ENCODE data around the gene ASB8.
A peak's percentile ranks its signal among the peaks of the same experiment; 100 is the strongest.
"Not testable (repeated sequence)": the region's sequence is repeated elsewhere in the genome, so short reads cannot be mapped to it uniquely, and the experiment has no call there.

Gene ASB8

DNA sequence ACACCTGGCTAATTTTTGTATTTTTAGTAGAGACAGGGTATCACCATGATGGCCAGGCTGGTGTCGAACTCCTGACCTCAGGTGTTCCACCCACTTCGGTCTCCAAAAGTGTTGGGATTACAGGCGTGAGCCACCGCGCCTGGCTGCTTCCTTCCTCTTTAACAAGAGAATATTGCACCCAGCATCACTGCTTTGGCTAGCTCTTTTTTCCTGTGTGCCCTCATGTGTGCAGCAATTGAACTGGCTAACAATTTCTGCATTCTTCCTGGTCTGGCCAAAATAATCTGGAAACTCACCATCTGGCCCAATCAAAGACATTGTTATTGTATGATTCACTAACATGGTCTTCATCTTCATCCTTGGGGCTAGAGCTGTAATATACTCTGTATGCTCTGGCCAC lies 2.7 kb upstream of the ASB8 start:
- TF ChIP-seq, protein P1, sequence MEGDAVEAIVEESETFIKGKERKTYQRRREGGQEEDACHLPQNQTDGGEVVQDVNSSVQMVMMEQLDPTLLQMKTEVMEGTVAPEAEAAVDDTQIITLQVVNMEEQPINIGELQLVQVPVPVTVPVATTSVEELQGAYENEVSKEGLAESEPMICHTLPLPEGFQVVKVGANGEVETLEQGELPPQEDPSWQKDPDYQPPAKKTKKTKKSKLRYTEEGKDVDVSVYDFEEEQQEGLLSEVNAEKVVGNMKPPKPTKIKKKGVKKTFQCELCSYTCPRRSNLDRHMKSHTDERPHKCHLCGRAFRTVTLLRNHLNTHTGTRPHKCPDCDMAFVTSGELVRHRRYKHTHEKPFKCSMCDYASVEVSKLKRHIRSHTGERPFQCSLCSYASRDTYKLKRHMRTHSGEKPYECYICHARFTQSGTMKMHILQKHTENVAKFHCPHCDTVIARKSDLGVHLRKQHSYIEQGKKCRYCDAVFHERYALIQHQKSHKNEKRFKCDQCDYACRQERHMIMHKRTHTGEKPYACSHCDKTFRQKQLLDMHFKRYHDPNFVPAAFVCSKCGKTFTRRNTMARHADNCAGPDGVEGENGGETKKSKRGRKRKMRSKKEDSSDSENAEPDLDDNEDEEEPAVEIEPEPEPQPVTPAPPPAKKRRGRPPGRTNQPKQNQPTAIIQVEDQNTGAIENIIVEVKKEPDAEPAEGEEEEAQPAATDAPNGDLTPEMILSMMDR (IDR thresholded peaks at IDR 0.05; ENCODE audit: low read depth, low read length, poor library complexity, severe bottlenecking) = no peak
- TF ChIP-seq EZH2phosphoT487 (IDR thresholded peaks at IDR 0.05; ENCODE audit: borderline replicate concordance, low read length) = no peak
- H3K9me2 ChIP-seq (replicated peaks; ENCODE audit: control insufficient read depth, low read length) = no peaks in the 10 kb centered on the region

GRCh38 chr12:48157889-48158370 lies 615 bp upstream of the ASB8 start:
- Histone ChIP-seq H3K27me3 (ENCODE audit: control insufficient read depth, low read length) (no peaks in the 10 kb centered on the region), H3K27ac (ENCODE audit: low read depth, low read length) (peak overlapping the region; percentile 44), H4K20me1 (ENCODE audit: control insufficient read depth, insufficient read depth, low read depth, low read length) (no peaks in the 10 kb centered on the region)

More for the DNA sequence above, 2.7 kb upstream of the ASB8 start:
- no peak overlapping the region for H3K4me3 ChIP-seq (ENCODE audit: low read length)
- no peak overlapping the region for H3K4me2 ChIP-seq (ENCODE audit: low read length)
- no peaks in the 10 kb centered on the region for H4K20me1 ChIP-seq (ENCODE audit: control insufficient read depth, insufficient read depth, low read depth, low read length)
- H3K27me3 ChIP-seq (ENCODE audit: control insufficient read depth, low read length) = no peaks in the 10 kb centered on the region
- no peak overlapping the region for H3K27ac ChIP-seq (ENCODE audit: low read depth, low read length)
- H3K4me1 ChIP-seq (ENCODE audit: control insufficient read depth, low read length) = peaks cover 21% of the 10 kb centered on the region
- H3F3A ChIP-seq (ENCODE audit: control insufficient read depth, insufficient read depth) = 0 out of 2 replicates have a peak, but pooled peaks cover 2% of the 10 kb centered on the region
- H3K36me3 ChIP-seq (ENCODE audit: control insufficient read depth, low read length) = no peaks in the 10 kb centered on the region
- no peaks in the 10 kb centered on the region for H3K9me3 ChIP-seq (ENCODE audit: control insufficient read depth, insufficient read depth, low read length)
- peaks cover 16% of the 10 kb centered on the region for H3K79me2 ChIP-seq (ENCODE audit: control insufficient read depth, low read length)

GRCh38 chr12:48156652-48157017 lies 680 bp downstream of the ASB8 start:
- Histone ChIP-seq H3K27ac (ENCODE audit: low read depth, low read length) (peak overlapping the region; percentile 51), H3K9me3 (ENCODE audit: control insufficient read depth, insufficient read depth, low read length) (no peaks in the 10 kb centered on the region), H3F3A (ENCODE audit: control insufficient read depth, insufficient read depth) (0 out of 2 replicates have a peak, but pooled peaks cover 7% of the 10 kb centered on the region), H3K4me2 (ENCODE audit: low read length) (peak overlapping the region; percentile 91), H3K79me2 (ENCODE audit: control insufficient read depth, low read length) (peaks cover 25% of the 10 kb centered on the region), H3K27me3 (ENCODE audit: control insufficient read depth, low read length) (no peaks in the 10 kb centered on the region), H4K20me1 (ENCODE audit: control insufficient read depth, insufficient read depth, low read depth, low read length) (no peaks in the 10 kb centered on the region), H3K9me2 (replicated peaks; ENCODE audit: control insufficient read depth, low read length) (no peaks in the 10 kb centered on the region), H3K36me3 (ENCODE audit: control insufficient read depth, low read length) (peaks cover 12% of the 10 kb centered on the region), H3K4me3 (ENCODE audit: low read length) (peak overlapping the region; percentile 83), H3K4me1 (ENCODE audit: control insufficient read depth, low read length) (peaks cover 21% of the 10 kb centered on the region)
- TF ChIP-seq, protein P1 (IDR thresholded peaks at IDR 0.05; ENCODE audit: low read depth, low read length, poor library complexity, severe bottlenecking) = no peak
- TF ChIP-seq EZH2phosphoT487 (IDR thresholded peaks at IDR 0.05; ENCODE audit: borderline replicate concordance, low read length) = no peak

More at GRCh38 chr12:48157889-48158370, 615 bp upstream of the ASB8 start:
- Histone ChIP-seq H3K79me2 (ENCODE audit: control insufficient read depth, low read length) (peaks cover 25% of the 10 kb centered on the region), H3K4me2 (ENCODE audit: low read length) (peak overlapping the region; percentile 91), H3K9me2 (replicated peaks; ENCODE audit: control insufficient read depth, low read length) (no peaks in the 10 kb centered on the region), H3F3A (ENCODE audit: control insufficient read depth, insufficient read depth) (0 out of 2 replicates have a peak, but pooled peaks cover 7% of the 10 kb centered on the region), H3K36me3 (ENCODE audit: control insufficient read depth, low read length) (peaks cover 10% of the 10 kb centered on the region), H3K4me1 (ENCODE audit: control insufficient read depth, low read length) (peaks cover 21% of the 10 kb centered on the region), H3K4me3 (ENCODE audit: low read length) (peak overlapping the region; percentile 83), H3K9me3 (ENCODE audit: control insufficient read depth, insufficient read depth, low read length) (no peaks in the 10 kb centered on the region)
- no peak for TF ChIP-seq EZH2phosphoT487 (IDR thresholded peaks at IDR 0.05; ENCODE audit: borderline replicate concordance, low read length)
- TF ChIP-seq, protein P1 (IDR thresholded peaks at IDR 0.05; ENCODE audit: low read depth, low read length, poor library complexity, severe bottlenecking) = no peak

DNA sequence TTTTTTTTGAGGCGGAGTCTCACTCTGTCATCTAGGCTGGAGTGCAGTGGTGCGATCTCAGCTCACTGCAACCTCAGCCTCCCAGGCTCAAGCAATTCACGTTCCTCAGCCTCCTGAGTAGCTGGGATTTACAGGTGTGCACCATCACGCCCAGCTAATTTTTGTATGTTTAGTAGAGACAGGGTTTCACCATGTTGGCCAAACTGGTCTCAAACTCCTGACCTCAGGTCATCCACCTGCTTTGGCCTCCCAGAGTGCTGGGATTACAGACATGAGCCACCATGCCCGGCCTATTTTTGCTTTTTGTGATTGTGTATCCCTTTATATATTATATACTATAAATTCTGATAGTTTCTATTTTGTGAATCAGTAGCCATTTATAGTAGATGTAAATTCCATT lies 1.5 kb downstream of the ASB8 start:
- H3K4me2 ChIP-seq (ENCODE audit: low read length) = 0 out of 2 replicates have a peak overlapping the region, but pooled peaks have one; percentile 91
- peaks cover 20% of the 10 kb centered on the region for H3K36me3 ChIP-seq (ENCODE audit: control insufficient read depth, low read length)
- not testable (repeated sequence) for H3K9me2 ChIP-seq (replicated peaks; ENCODE audit: control insufficient read depth, low read length); H3K27me3 ChIP-seq (ENCODE audit: control insufficient read depth, low read length); H3K9me3 ChIP-seq (ENCODE audit: control insufficient read depth, insufficient read depth, low read length); H3K27ac ChIP-seq (ENCODE audit: low read depth, low read length); H4K20me1 ChIP-seq (ENCODE audit: control insufficient read depth, insufficient read depth, low read depth, low read length); H3K4me3 ChIP-seq (ENCODE audit: low read length); H3F3A ChIP-seq (ENCODE audit: control insufficient read depth, insufficient read depth)
- peaks cover 29% of the 10 kb centered on the region for H3K4me1 ChIP-seq (ENCODE audit: control insufficient read depth, low read length)
- peaks cover 25% of the 10 kb centered on the region for H3K79me2 ChIP-seq (ENCODE audit: control insufficient read depth, low read length)
